Measurements from ENCODE around the gene HACD2.

The HACD2 gene

DNA sequence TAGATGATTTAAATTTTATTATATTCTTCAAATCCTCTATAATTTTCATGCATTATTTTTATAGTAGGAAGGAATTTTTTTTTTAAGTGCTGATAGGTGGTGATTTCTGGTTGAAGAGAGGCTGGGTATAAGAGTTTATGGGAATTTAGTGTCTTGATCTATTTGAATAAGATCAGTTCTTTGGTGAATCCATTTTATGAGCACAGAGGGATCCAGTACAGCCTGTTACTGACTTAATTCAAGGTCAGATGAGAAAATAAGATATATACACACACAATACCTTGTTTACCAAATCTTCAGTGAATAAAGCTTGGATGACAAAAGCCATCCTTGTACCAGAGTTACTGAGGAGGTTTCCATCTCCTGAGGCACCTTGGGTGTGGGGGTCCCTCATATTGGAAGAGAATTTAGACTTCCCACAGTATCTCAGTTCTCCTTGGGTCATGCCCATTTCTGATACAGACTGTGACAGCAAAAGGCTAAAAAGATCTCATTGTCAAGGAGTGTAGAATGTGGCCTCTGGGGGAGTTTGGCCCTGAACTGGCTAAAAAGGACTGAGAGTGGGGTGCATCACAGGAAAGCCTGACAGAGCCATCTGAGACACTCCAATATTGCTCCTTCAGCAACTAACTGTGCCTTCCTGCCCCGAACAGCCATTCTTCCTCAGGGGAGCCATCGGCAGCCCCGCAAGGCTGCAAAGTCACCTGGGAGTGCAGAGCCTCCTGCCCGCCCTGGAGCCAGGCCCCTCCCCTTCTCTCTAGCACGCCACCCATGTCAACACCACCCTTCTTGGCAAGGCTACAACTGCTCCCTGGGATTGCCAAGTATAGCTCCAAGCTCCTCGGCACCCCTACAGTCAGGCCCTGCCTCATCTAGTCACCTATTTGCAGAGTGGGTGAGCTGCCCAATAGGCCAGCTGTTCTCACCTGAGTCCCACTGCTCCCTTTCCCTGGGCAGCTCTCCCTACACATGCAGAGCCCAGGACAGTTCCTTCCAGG is 43.1 kb upstream of the HACD2 start:
- TF ChIP-seq, protein P1, sequence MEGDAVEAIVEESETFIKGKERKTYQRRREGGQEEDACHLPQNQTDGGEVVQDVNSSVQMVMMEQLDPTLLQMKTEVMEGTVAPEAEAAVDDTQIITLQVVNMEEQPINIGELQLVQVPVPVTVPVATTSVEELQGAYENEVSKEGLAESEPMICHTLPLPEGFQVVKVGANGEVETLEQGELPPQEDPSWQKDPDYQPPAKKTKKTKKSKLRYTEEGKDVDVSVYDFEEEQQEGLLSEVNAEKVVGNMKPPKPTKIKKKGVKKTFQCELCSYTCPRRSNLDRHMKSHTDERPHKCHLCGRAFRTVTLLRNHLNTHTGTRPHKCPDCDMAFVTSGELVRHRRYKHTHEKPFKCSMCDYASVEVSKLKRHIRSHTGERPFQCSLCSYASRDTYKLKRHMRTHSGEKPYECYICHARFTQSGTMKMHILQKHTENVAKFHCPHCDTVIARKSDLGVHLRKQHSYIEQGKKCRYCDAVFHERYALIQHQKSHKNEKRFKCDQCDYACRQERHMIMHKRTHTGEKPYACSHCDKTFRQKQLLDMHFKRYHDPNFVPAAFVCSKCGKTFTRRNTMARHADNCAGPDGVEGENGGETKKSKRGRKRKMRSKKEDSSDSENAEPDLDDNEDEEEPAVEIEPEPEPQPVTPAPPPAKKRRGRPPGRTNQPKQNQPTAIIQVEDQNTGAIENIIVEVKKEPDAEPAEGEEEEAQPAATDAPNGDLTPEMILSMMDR (IDR thresholded peaks at IDR 0.05), result no peak
- no peak for TF ChIP-seq ZFX (IDR thresholded peaks at IDR 0.05; ENCODE audit: borderline replicate concordance)
- peak overlapping the region; percentile 53 for H3K27ac ChIP-seq

DNA sequence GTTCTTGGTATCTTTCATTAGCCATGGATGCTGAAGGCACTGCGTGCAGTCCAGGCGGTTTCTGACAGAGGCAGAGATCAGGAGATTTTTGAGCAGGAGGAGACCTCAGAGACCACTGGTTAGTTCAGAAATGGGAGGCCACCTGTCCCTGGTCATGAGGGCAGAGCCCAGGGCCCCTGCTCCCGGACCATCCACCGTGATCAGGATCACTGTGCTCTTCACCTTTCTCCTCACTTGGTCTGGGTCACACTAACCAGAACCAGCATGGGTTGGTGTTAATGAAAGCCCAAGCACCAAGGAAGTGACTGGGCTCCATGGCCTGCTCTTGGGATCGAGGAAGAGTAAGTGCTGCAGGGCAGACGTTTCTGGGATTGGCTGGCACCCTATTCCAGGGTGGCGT is 42.0 kb upstream of the HACD2 start:
- H3K27ac ChIP-seq, result peak overlapping the region; percentile 53
- no peak for TF ChIP-seq ZFX (IDR thresholded peaks at IDR 0.05; ENCODE audit: borderline replicate concordance)
- TF ChIP-seq, protein P1 (IDR thresholded peaks at IDR 0.05), result no peak

DNA sequence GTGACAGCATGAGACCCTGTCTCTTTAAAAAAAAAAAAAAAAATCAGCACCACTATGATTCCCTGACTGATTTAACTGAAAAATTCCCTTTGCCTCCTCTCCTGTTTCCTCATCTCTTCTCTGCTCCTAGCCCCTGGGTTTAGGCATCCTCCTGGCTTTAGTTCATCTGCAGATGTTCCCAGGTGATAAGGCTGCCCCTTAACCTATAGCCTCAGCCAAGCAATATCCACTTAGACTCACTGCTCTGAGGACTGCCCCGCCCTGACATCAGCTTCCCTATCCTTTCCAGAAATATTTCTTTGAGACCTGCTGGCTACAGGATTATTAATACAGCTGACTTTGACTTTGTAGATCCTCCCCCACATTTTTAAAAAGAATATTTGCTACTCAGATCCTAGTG is 39.4 kb upstream of the HACD2 start:
- no peak for TF ChIP-seq ZFX (IDR thresholded peaks at IDR 0.05; ENCODE audit: borderline replicate concordance)
- H3K27ac ChIP-seq, result no peak overlapping the region

- no peak overlapping the region for H3K27ac ChIP-seq
- no peak for TF ChIP-seq ZFX (IDR thresholded peaks at IDR 0.05; ENCODE audit: borderline replicate concordance)
- TF ChIP-seq, protein P1 (IDR thresholded peaks at IDR 0.05), result no peak
Measured at GRCh38 chr3:123623346-123623880, 38.6 kb upstream of the HACD2 start.

DNA sequence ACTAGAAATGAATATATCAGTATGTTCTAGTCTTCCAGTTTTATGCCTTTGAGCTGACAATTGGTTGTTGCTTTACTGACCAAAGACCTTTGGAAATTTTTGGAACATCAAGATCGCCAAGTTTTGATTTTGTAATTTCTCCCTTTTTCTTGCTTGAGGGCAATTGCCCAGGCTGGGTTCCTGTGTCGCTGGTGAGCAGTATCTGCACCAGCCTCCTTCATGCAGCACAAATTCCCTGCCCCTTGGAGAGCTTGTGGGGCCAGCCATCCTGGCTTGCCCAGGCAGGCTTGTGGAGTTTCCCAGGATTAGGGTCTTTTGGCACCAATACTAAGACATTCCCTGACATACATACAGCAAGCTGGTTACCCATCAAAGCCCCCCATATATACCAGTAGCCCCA is 37.9 kb upstream of the HACD2 start:
- H3K27ac ChIP-seq, result no peak overlapping the region
- TF ChIP-seq, protein P1 (IDR thresholded peaks at IDR 0.05), result no peak
- TF ChIP-seq ZFX (IDR thresholded peaks at IDR 0.05; ENCODE audit: borderline replicate concordance), result no peak

DNA sequence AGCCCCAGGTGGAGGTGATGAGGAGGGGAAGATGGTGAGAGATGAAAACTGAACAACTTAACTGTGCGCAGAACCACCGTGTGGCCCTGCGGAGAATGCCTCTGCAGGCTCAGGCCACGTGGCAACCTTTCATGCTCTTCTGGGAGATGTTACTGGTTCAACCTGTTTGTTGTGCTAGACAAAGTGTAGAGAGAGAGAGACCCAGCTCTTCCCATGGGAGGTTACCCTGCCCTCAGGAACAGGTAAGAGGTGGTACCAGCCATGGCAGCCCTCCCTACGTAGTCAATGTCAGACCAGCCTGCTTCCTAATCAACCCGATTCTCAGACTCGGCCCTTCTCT is 37.0 kb upstream of the HACD2 start:
- H3K27ac ChIP-seq, result no peak overlapping the region
- TF ChIP-seq ZFX (IDR thresholded peaks at IDR 0.05; ENCODE audit: borderline replicate concordance), result no peak
- TF ChIP-seq, protein P1 (IDR thresholded peaks at IDR 0.05), result no peak

GRCh38 chr3:123621186-123621849 is 36.5 kb upstream of the HACD2 start:
- H3K27ac ChIP-seq, result no peak overlapping the region
- no peak for TF ChIP-seq ZFX (IDR thresholded peaks at IDR 0.05; ENCODE audit: borderline replicate concordance)
- TF ChIP-seq, protein P1 (IDR thresholded peaks at IDR 0.05), result no peak
